BJ (cell line): ENCODE data around the gene RFX2. TPM values are rescaled to one million over a fixed set of nuclear protein-coding genes. Genes with fewer than 3 reads are reported as not detected.

Experiments
- CTCF ChIA-PET: fragments of 350-600 bp; formaldehyde crosslinking; extraction: SDS; loops from one replicate; lab custom pipeline; 2021; ENCODE audit warnings: antibody characterized with exemption, inconsistent platforms; lab: Yijun Ruan, JAX
- POLR2A ChIA-PET: fragments of 300-600 bp; sonication (Branson Sonifier 250); formaldehyde crosslinking; extraction: SDS; loops from one replicate; lab custom pipeline; 2021; ENCODE audit warnings: antibody characterized with exemption; lab: Charles Lee
- DNase-seq: peaks from one replicate; pipeline ENCODE4 v3.0.0-alpha.2; 2011; ENCODE audit warnings: low read depth
- H3K27me3 ChIP-seq: 2 replicates; pipeline ENCODE4 v1.6.0; 2011; ENCODE audit warnings: low read length; ENCODE audit not compliant: control insufficient read depth, insufficient read depth
- H3K36me3 ChIP-seq: 2 replicates; pipeline ENCODE4 v1.5.1; 2011; ENCODE audit warnings: low read length; ENCODE audit not compliant: control insufficient read depth, insufficient read depth
- H3K4me3 ChIP-seq: 2 replicates; pipeline ENCODE4 v1.5.1; 2011; ENCODE audit warnings: low read depth, mild to moderate bottlenecking, control low read depth, low read length
- polyA plus RNA-seq: library from polyadenylated mRNA; depleted of rRNA; stranded (reverse); fragments of >200 nt; gene quantifications from 2 replicates; pipeline ENCODE4 v1.2.3, GENCODE V29; 2011
- TF ChIP-seq, protein P1 (sequence below): IDR thresholded peaks from 2 replicates; pipeline ENCODE4 v1.5.1; 2011; ENCODE audit warnings: low read depth, mild to moderate bottlenecking, control low read depth, inconsistent platforms, low read length, moderate library complexity; ENCODE audit not compliant: insufficient read depth

The RFX2 gene
- polyA plus RNA-seq, 1 experiment = 5.7 TPM

DNA sequence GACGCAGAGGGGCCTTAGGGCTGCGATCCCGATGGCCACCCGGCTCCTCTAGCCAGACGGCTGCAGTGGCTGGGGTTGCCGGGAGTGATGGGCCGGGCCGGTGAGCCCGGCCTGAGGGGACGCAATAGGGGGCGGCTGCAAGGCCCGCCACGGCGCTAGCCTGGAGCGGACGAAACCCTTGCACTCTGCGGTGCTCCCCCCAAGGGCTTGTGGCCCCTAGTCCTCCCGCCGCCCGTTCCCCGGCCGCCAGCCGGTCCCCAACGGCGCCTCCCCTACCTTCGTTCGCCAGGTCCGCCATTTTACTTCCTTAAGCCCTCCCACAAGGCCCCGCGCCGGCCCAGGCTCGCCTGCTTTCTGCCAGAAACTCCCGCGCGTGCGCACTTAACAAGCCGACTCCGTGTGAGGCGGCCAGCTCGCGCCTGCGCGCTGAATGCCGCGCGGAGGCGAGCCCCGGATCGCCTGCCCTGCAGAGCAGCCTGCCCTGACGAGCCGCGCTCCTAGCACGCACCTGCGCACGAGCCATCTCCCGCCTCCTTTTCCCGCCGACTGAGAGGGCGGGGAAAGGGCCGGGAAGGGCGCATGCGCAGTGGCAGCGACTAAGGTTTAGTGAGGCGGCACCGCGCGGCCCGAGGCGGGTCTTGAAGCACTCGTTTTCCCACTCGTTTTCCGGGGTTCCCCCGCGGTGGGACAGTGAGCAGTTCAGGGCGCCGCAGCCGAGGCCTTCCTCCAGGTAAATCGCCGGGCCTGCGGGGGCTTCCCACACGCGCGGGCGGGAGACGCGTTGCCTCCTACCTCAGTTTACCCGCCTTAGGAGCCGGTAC is 132.3 kb downstream of the RFX2 start, which contains the start of gene RANBP3:
TSS of gene RANBP3 (minus strand) at position 356 of the 821 bp plus-strand sequence. CDS start at position 298, 58 bp downstream.
- no peaks in the 10 kb centered on the region for H3K27me3 ChIP-seq
- TF ChIP-seq, protein P1, sequence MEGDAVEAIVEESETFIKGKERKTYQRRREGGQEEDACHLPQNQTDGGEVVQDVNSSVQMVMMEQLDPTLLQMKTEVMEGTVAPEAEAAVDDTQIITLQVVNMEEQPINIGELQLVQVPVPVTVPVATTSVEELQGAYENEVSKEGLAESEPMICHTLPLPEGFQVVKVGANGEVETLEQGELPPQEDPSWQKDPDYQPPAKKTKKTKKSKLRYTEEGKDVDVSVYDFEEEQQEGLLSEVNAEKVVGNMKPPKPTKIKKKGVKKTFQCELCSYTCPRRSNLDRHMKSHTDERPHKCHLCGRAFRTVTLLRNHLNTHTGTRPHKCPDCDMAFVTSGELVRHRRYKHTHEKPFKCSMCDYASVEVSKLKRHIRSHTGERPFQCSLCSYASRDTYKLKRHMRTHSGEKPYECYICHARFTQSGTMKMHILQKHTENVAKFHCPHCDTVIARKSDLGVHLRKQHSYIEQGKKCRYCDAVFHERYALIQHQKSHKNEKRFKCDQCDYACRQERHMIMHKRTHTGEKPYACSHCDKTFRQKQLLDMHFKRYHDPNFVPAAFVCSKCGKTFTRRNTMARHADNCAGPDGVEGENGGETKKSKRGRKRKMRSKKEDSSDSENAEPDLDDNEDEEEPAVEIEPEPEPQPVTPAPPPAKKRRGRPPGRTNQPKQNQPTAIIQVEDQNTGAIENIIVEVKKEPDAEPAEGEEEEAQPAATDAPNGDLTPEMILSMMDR = 0 out of 2 replicates have a peak, but pooled peaks have one; percentile 2
- peak within 1 kb of the TSS; percentile 98 for H3K4me3 ChIP-seq
- ChIA-PET POLR2A (interaction anchor here (0.6 kb wide), 1 partner anchor 289 kb away, joined by 9 read pairs; no protein-coding TSS in a partner anchor), CTCF (interaction anchor here (1.1 to 5.1 kb wide), 3 partner anchors 10 to 174 kb away, joined by 4 to 49 read pairs (median 6); no protein-coding TSS in a partner anchor)
- peaks cover 3% of the 10 kb centered on the region for H3K36me3 ChIP-seq
- DNase-seq = peak; percentile 98

GRCh38 chr19:5977222-5977784 is 133.0 kb downstream of the RFX2 start:
- TF ChIP-seq, protein P1 = no peak
- CTCF ChIA-PET = interaction anchor here (1.1 to 5.1 kb wide), 2 partner anchors 9 to 173 kb away, joined by 6 to 49 read pairs; no protein-coding TSS in a partner anchor
- POLR2A ChIA-PET = no interaction called here
- peak overlapping the region; percentile 98 for H3K4me3 ChIP-seq
- H3K27me3 ChIP-seq = no peaks in the 10 kb centered on the region
- DNase-seq = no peak
- peaks cover 3% of the 10 kb centered on the region for H3K36me3 ChIP-seq

GRCh38 chr19:5976768-5977167 is 133.5 kb downstream of the RFX2 start:
- POLR2A ChIA-PET = no interaction called here
- DNase-seq = no peak
- H3K27me3 ChIP-seq = no peaks in the 10 kb centered on the region
- TF ChIP-seq, protein P1 = no peak
- H3K4me3 ChIP-seq = peak overlapping the region; percentile 98
- H3K36me3 ChIP-seq = peaks cover 3% of the 10 kb centered on the region
- CTCF ChIA-PET = interaction anchor here (5.1 kb wide), 1 partner anchor 9 kb away, joined by 49 read pairs; no protein-coding TSS in a partner anchor

- TF ChIP-seq, protein P1 = no peak
- Histone ChIP-seq H3K27me3 (no peaks in the 10 kb centered on the region), H3K4me3 (no peak overlapping the region), H3K36me3 (peaks cover 5% of the 10 kb centered on the region)
- DNase-seq = no peak
- ChIA-PET POLR2A (no interaction called here), CTCF (interaction anchor here (0.6 to 1.4 kb wide), 4 partner anchors 11 to 49 kb away, joined by 3 to 4 read pairs (median 3); no protein-coding TSS in a partner anchor)
Measured at GRCh38 chr19:5975388-5975728, 134.9 kb downstream of the RFX2 start.

DNA sequence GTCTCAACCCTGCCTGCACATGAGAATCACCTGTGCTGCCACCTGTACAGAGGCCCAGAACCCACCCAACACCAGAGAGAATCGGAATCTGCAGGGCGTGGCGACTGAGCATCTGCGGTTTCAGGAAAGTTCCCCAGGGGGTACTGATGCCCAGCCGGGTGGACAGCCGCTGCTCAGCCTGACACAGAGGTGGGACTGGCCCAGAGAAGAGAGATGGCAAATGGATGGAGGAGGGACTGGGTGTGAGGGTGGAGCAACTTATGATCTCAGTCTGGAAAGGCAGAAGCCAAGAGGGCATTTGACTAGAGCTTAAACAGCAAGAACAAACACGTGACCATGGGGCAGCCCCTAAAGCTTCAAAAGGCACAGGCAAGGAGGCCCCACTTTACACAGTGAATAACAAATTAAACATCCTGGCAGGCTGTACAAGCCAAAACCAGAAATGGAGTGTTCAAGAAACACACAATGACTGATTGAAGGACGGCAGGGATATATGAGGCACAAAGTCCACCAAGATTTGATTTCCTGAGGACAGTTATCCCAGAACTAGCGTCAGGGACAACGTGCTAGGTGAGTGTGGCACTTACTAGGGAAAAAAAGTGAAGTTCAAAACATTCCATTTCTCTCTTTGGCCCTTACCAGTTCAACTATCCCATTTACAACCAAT is 135.4 kb downstream of the RFX2 start:
- TF ChIP-seq, protein P1 = no peak
- Histone ChIP-seq H3K27me3 (no peaks in the 10 kb centered on the region), H3K4me3 (no peak overlapping the region), H3K36me3 (peaks cover 5% of the 10 kb centered on the region)
- CTCF ChIA-PET = interaction anchor here (0.6 to 1.4 kb wide), 4 partner anchors 11 to 48 kb away, joined by 3 to 4 read pairs (median 3); no protein-coding TSS in a partner anchor
- DNase-seq = no peak
- POLR2A ChIA-PET = no interaction called here
